HEK293 (cell line): ENCODE data around the gene PAX6.

ENCODE experiments used
- CTCF ChIA-PET: fragments of 350-600 bp; formaldehyde crosslinking; extraction: SDS; loops from one replicate; lab custom pipeline; 2021; ENCODE audit warnings: antibody characterized with exemption; lab: Yijun Ruan, JAX
- POLR2A ChIA-PET: fragments of 300-600 bp; formaldehyde crosslinking; extraction: SDS; loops from one replicate; lab custom pipeline; 2020; ENCODE audit warnings: antibody characterized with exemption, inconsistent platforms; lab: Yijun Ruan, JAX
- H3K27ac ChIP-seq: fragments of 200-500 bp; sonication (Bioruptor generic); 2 replicates; pipeline ENCODE4 v1.5.1; 2014; ENCODE audit warnings: low read depth, low read length, control low read depth, inconsistent platforms; ENCODE audit errors: extremely low read depth
- H3K36me3 ChIP-seq, 2 experiments: fragments of 200-500 bp in 1 of 2; sonication (Bioruptor generic) in 1 of 2; 1 replicate in 1 of 2; 2 replicates in 1 of 2; pipeline ENCODE4 v1.5.1; 2014 to 2017; ENCODE audit warnings: inconsistent platforms in 2 of 2, low read length in 2 of 2; ENCODE audit not compliant: control insufficient read depth in 2 of 2, insufficient read depth in 1 of 2
- H3K4me1 ChIP-seq: fragments of 200-500 bp; sonication (Bioruptor generic); 2 replicates; pipeline ENCODE4 v1.5.1; 2014; ENCODE audit warnings: mild to moderate bottlenecking, low read length, inconsistent platforms; ENCODE audit not compliant: control insufficient read depth, insufficient read depth
- H3K4me3 ChIP-seq: 2 replicates; pipeline ENCODE4 v1.5.1; 2011; ENCODE audit warnings: low read depth, mild to moderate bottlenecking, control low read depth, low read length, moderate library complexity
- H3K9me3 ChIP-seq: fragments of 200-500 bp; sonication (Bioruptor generic); 2 replicates; pipeline ENCODE4 v1.5.1; 2014; ENCODE audit warnings: low read depth, low read length, inconsistent platforms; ENCODE audit not compliant: control insufficient read depth, insufficient read depth
- BCL11A ChIP-seq: fragments of 450-650 bp; formaldehyde crosslinking; IDR thresholded peaks from 2 replicates; pipeline ENCODE4 v1.5.1; 2016; ENCODE audit warnings: low read depth, missing biosample characterization, missing genetic modification characterization
- KLF1 ChIP-seq: fragments of 450-650 bp; formaldehyde crosslinking; IDR thresholded peaks from 2 replicates; pipeline ENCODE4 v1.5.1; 2016; ENCODE audit warnings: missing biosample characterization, missing genetic modification characterization
- OVOL3 ChIP-seq: fragments of 450-650 bp; formaldehyde crosslinking; IDR thresholded peaks from 2 replicates; pipeline ENCODE4 v1.5.1; 2016; ENCODE audit warnings: missing biosample characterization, missing genetic modification characterization
- PRDM1 ChIP-seq: fragments of 450-650 bp; formaldehyde crosslinking; IDR thresholded peaks from 2 replicates; pipeline ENCODE4; 2016; ENCODE audit warnings: missing biosample characterization, missing genetic modification characterization
- ZNF19 ChIP-seq: fragments of 450-650 bp; formaldehyde crosslinking; IDR thresholded peaks from 2 replicates; pipeline ENCODE4; 2016; ENCODE audit warnings: missing biosample characterization, missing genetic modification characterization, low read depth
- ZNF214 ChIP-seq: fragments of 450-650 bp; formaldehyde crosslinking; IDR thresholded peaks from 2 replicates; pipeline ENCODE4 v1.5.1; 2017; ENCODE audit warnings: missing biosample characterization, mild to moderate bottlenecking, missing genetic modification characterization, borderline replicate concordance
- ZNF221 ChIP-seq: fragments of 450-650 bp; formaldehyde crosslinking; IDR thresholded peaks from 2 replicates; pipeline ENCODE4 v1.5.1; 2017; ENCODE audit warnings: missing biosample characterization, missing genetic modification characterization, borderline replicate concordance
- ZNF23 ChIP-seq: fragments of 450-650 bp; formaldehyde crosslinking; IDR thresholded peaks from 2 replicates; pipeline ENCODE4 v1.5.1; 2016; ENCODE audit warnings: missing biosample characterization, missing genetic modification characterization, borderline replicate concordance
- ZNF239 ChIP-seq: fragments of 450-650 bp; formaldehyde crosslinking; IDR thresholded peaks from 2 replicates; pipeline ENCODE4 v1.5.1; 2016; ENCODE audit warnings: missing biosample characterization, missing genetic modification characterization
- ZNF292 ChIP-seq: fragments of 450-650 bp; formaldehyde crosslinking; IDR thresholded peaks from 2 replicates; pipeline ENCODE4 v1.5.1; 2016; ENCODE audit warnings: low read depth, missing biosample characterization, missing genetic modification characterization, borderline replicate concordance
- ZNF350 ChIP-seq: fragments of 450-650 bp; formaldehyde crosslinking; IDR thresholded peaks from 2 replicates; pipeline ENCODE4 v1.5.0; 2017; ENCODE audit warnings: missing biosample characterization, mild to moderate bottlenecking, missing genetic modification characterization
- ZNF354C ChIP-seq: fragments of 450-650 bp; formaldehyde crosslinking; IDR thresholded peaks from 2 replicates; pipeline ENCODE4 v1.5.1; 2016; ENCODE audit warnings: missing biosample characterization, missing genetic modification characterization, low read depth, borderline replicate concordance
- ZNF529 ChIP-seq: fragments of 450-650 bp; formaldehyde crosslinking; IDR thresholded peaks from 2 replicates; pipeline ENCODE4 v1.5.1; 2017; ENCODE audit warnings: missing genetic modification characterization, missing biosample characterization; ENCODE audit not compliant: insufficient replicate concordance
- ZNF530 ChIP-seq: fragments of 450-650 bp; formaldehyde crosslinking; IDR thresholded peaks from 2 replicates; pipeline ENCODE4 v1.5.1; 2016; ENCODE audit warnings: low read depth, missing biosample characterization, missing genetic modification characterization
- ZNF544 ChIP-seq: fragments of 450-650 bp; formaldehyde crosslinking; IDR thresholded peaks from 2 replicates; pipeline ENCODE4 v1.5.0; 2017; ENCODE audit warnings: missing biosample characterization, missing genetic modification characterization
- ZNF747 ChIP-seq: fragments of 450-650 bp; formaldehyde crosslinking; IDR thresholded peaks from 2 replicates; pipeline ENCODE4 v1.5.1; 2016; ENCODE audit warnings: missing biosample characterization, missing genetic modification characterization
- ZNF76 ChIP-seq: fragments of 450-650 bp; formaldehyde crosslinking; IDR thresholded peaks from 2 replicates; pipeline ENCODE4; 2016; ENCODE audit warnings: low read depth, missing biosample characterization, missing genetic modification characterization, borderline replicate concordance
- ZSCAN23 ChIP-seq: fragments of 450-650 bp; formaldehyde crosslinking; IDR thresholded peaks from 2 replicates; pipeline ENCODE4 v1.5.1; 2016; ENCODE audit warnings: missing biosample characterization, missing genetic modification characterization
- TF ChIP-seq, protein P1 (sequence below): fragments of 450-650 bp; formaldehyde crosslinking; IDR thresholded peaks from 2 replicates; pipeline ENCODE4 v1.5.1; 2016; ENCODE audit warnings: missing biosample characterization, missing genetic modification characterization
- TF ChIP-seq, protein P2 (sequence below): fragments of 450-650 bp; formaldehyde crosslinking; IDR thresholded peaks from 2 replicates; pipeline ENCODE4 v1.5.1; 2016; ENCODE audit warnings: missing biosample characterization, missing genetic modification characterization
- TF ChIP-seq, protein P3 (sequence below): fragments of 450-650 bp; formaldehyde crosslinking; optimal IDR thresholded peaks from 2 replicates; pipeline ENCODE3; 2016; ENCODE audit warnings: missing biosample characterization, mild to moderate bottlenecking, missing genetic modification characterization
- TF ChIP-seq, protein P4 (sequence below): fragments of 450-650 bp; formaldehyde crosslinking; IDR thresholded peaks from 2 replicates; pipeline ENCODE4 v1.5.1; 2017; ENCODE audit warnings: missing biosample characterization, missing genetic modification characterization
- TF ChIP-seq, protein P5 (sequence below): fragments of 450-650 bp; formaldehyde crosslinking; IDR thresholded peaks from 2 replicates; pipeline ENCODE4 v1.5.1; 2016; ENCODE audit warnings: missing biosample characterization, missing genetic modification characterization, borderline replicate concordance

PAX6 gene

DNA sequence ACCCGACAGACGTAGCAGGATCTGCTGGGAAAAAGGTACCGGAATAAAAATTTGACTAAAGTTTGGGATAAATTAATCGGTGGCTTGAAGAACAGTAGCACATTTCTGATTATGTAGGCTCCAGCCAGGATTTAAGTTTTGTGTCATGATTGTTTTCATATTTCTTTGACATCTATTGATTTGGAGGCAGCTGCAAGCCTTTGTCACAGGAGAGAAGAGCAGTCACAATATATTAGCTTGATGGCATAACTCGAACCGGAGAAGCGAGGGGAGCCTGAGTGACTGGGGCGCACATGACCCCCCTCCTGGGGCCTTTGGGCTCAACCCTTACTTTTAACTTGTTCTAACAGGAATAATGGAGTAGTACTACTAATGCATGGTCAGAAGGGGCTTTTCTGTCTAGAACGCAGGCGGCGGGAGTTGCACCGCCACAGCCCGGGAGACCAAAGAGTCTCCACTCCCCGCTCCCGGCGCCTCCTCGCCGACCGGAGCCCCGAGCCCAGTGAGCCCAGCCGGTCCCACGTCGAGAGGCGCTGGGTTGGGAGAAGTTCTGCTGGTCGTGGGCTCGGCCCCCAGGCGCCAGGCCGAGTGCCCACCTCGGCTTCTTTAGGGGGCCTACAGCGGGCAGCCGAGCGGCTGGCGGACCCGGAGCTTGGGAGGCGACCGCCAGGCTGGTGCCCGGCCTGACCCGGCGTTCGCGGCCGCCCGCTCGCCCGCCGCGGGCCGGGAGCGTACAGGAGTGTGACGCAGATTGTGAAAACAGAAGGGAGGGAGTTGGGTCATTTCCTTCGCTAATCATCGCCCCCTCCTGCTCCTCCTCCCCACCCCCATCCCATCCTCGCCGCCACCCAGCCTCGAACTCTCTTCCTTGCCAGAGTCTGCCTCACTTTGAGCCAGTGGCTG, 15.7 kb upstream of the PAX6 start:
- H3K4me1 ChIP-seq: no peaks in the 10 kb centered on the region
- TF ChIP-seq, protein P1, sequence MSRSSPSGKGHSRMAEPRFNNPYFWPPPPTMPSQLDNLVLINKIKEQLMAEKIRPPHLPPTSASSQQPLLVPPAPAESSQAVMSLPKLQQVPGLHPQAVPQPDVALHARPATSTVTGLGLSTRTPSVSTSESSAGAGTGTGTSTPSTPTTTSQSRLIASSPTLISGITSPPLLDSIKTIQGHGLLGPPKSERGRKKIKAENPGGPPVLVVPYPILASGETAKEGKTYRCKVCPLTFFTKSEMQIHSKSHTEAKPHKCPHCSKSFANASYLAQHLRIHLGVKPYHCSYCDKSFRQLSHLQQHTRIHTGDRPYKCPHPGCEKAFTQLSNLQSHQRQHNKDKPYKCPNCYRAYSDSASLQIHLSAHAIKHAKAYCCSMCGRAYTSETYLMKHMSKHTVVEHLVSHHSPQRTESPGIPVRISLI: no peak
- TF ChIP-seq PRDM1 (tag by site-specific recombination) (no peak), KLF1 (tag by site-specific recombination) (no peak), ZNF23 (tag by site-specific recombination) (no peak), ZNF529 (no peak), ZNF239 (no peak), ZNF350 (tag by site-specific recombination) (no peak), ZNF544 (no peak), ZNF530 (tag by site-specific recombination) (no peak), ZNF747 (tag by site-specific recombination) (no peak), OVOL3 (no peak), ZNF292 (no peak), ZNF19 (tag by site-specific recombination) (no peak)
- TF ChIP-seq, protein P2, sequence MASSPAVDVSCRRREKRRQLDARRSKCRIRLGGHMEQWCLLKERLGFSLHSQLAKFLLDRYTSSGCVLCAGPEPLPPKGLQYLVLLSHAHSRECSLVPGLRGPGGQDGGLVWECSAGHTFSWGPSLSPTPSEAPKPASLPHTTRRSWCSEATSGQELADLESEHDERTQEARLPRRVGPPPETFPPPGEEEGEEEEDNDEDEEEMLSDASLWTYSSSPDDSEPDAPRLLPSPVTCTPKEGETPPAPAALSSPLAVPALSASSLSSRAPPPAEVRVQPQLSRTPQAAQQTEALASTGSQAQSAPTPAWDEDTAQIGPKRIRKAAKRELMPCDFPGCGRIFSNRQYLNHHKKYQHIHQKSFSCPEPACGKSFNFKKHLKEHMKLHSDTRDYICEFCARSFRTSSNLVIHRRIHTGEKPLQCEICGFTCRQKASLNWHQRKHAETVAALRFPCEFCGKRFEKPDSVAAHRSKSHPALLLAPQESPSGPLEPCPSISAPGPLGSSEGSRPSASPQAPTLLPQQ: no peak
- no peak overlapping the region for H3K4me3 ChIP-seq
- POLR2A ChIA-PET: no interaction called here
- no peak overlapping the region for H3K27ac ChIP-seq
- CTCF ChIA-PET: no interaction called here
- no peaks in the 10 kb centered on the region for H3K36me3 ChIP-seq
- no peaks in the 10 kb centered on the region for H3K9me3 ChIP-seq

DNA sequence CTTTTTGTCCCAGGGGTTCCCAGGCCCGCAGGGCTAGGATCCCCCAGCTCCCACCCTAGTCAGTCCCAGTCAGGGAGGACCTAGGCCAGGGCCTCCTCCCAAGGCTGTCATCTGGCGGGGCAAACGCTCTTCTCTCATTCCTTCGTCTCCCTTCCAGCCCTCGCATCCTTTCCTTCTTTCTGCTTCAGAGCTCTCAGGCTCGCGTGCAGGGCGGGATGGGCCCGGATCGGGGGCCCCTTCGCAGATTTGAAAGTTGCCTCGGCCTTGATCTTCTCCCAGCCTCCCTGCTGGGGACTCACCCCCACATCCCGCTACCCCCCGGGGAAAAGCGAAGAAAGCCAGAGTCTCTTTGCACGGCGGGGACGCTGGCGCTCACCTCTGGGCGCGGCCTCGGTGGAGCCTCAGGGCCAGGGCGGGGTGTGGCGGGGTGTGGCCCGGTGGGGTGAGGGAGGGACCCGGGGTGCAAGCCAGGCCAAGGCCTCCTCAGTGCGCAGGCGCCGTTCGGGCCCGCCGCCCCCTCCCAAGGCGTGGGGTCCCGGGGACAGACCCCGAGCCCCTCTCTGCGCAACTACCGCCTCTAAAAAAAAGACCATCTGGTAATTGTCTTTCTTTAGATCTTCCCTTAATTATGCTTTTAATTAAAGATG, 14.8 kb upstream of the PAX6 start:
- Histone ChIP-seq H3K4me1 (no peaks in the 10 kb centered on the region), H3K4me3 (no peak overlapping the region), H3K27ac (no peak overlapping the region), H3K36me3 (no peaks in the 10 kb centered on the region), H3K9me3 (no peaks in the 10 kb centered on the region)
- ChIA-PET CTCF (no interaction called here), POLR2A (no interaction called here)
- TF ChIP-seq BCL11A (tag by site-specific recombination) (no peak), ZNF214 (tag by site-specific recombination) (no peak), ZNF221 (no peak), ZNF76 (tag by site-specific recombination) (no peak), ZNF354C (tag by site-specific recombination) (no peak), ZSCAN23 (tag by site-specific recombination) (no peak)
- TF ChIP-seq, protein P3, sequence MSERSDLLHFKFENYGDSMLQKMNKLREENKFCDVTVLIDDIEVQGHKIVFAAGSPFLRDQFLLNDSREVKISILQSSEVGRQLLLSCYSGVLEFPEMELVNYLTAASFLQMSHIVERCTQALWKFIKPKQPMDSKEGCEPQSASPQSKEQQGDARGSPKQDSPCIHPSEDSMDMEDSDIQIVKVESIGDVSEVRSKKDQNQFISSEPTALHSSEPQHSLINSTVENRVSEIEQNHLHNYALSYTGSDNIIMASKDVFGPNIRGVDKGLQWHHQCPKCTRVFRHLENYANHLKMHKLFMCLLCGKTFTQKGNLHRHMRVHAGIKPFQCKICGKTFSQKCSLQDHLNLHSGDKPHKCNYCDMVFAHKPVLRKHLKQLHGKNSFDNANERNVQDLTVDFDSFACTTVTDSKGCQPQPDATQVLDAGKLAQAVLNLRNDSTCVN (tag by site-specific recombination): no peak
- TF ChIP-seq, protein P4, sequence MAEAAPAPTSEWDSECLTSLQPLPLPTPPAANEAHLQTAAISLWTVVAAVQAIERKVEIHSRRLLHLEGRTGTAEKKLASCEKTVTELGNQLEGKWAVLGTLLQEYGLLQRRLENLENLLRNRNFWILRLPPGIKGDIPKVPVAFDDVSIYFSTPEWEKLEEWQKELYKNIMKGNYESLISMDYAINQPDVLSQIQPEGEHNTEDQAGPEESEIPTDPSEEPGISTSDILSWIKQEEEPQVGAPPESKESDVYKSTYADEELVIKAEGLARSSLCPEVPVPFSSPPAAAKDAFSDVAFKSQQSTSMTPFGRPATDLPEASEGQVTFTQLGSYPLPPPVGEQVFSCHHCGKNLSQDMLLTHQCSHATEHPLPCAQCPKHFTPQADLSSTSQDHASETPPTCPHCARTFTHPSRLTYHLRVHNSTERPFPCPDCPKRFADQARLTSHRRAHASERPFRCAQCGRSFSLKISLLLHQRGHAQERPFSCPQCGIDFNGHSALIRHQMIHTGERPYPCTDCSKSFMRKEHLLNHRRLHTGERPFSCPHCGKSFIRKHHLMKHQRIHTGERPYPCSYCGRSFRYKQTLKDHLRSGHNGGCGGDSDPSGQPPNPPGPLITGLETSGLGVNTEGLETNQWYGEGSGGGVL (tag by site-specific recombination): no peak
- TF ChIP-seq, protein P5, sequence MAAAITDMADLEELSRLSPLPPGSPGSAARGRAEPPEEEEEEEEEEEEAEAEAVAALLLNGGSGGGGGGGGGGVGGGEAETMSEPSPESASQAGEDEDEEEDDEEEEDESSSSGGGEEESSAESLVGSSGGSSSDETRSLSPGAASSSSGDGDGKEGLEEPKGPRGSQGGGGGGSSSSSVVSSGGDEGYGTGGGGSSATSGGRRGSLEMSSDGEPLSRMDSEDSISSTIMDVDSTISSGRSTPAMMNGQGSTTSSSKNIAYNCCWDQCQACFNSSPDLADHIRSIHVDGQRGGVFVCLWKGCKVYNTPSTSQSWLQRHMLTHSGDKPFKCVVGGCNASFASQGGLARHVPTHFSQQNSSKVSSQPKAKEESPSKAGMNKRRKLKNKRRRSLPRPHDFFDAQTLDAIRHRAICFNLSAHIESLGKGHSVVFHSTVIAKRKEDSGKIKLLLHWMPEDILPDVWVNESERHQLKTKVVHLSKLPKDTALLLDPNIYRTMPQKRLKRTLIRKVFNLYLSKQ: no peak
